ENCODE results near the gene PRLR. TPM values are rescaled to one million over a fixed set of nuclear protein-coding genes. Genes with fewer than 3 reads are reported as not detected.
"Not testable (repeated sequence)": the region's sequence is repeated elsewhere in the genome, so short reads cannot be mapped to it uniquely, and the experiment has no call there.

PRLR gene
- total RNA-seq, 2 experiments from 2014 or later, result 0.03 TPM; not detected in 1

- Histone ChIP-seq H3K27me3 (ENCODE audit: control insufficient read depth in 1 of 2, insufficient read depth in 2 of 2, low read length in 2 of 2) (peaks cover 0 to 4% of the 10 kb centered on the region in 2 experiments), H3K36me3 (ENCODE audit: insufficient read depth, low read length) (no peaks in the 10 kb centered on the region), H3K4me1 (ENCODE audit: insufficient read depth, low read length) (no peaks in the 10 kb centered on the region), H3K4me3 (ENCODE audit: low read length) (no peak overlapping the region), H3K9me3 (ENCODE audit: control insufficient read depth in 1 of 2, insufficient read depth in 1 of 2, low read length in 2 of 2) (no peaks in the 10 kb centered on the region), H3K27ac (ENCODE audit: low read depth in 1 of 2, low read length in 2 of 2) (no peak overlapping the region)
- no peak overlapping the region for H3K27ac Mint-ChIP-seq
- H3K36me3 Mint-ChIP-seq (ENCODE audit: low read depth), result no peaks in the 10 kb centered on the region
- TF ChIP-seq CTCF (IDR thresholded peaks at IDR 0.05), result no peak
- H3K27me3 Mint-ChIP-seq, result peaks cover 58% of the 10 kb centered on the region
- CTCF ChIA-PET, result no interaction called here
- intact Hi-C loops (cut with DNase I, micrococcal nuclease), result no loop called here
- ATAC-seq (ENCODE audit: poor library complexity) (no peak), DNase-seq (no peak)
- no peaks in the 10 kb centered on the region for H3K4me1 Mint-ChIP-seq (ENCODE audit: low read depth)
- POLR2A ChIA-PET, result no interaction called here
- H3K9me3 Mint-ChIP-seq, result no peaks in the 10 kb centered on the region
- no peak overlapping the region for H3K4me3 Mint-ChIP-seq
Measured at GRCh38 chr5:35115920-35116319, 114.4 kb downstream of the PRLR start.

- Mint-ChIP-seq H3K4me1 (ENCODE audit: low read depth) (no peaks in the 10 kb centered on the region), H3K27ac (no peak overlapping the region), H3K4me3 (no peak overlapping the region), H3K9me3 (no peaks in the 10 kb centered on the region), H3K36me3 (ENCODE audit: low read depth) (no peaks in the 10 kb centered on the region), H3K27me3 (peaks cover 49% of the 10 kb centered on the region)
- Histone ChIP-seq H3K4me1 (ENCODE audit: insufficient read depth, low read length) (no peaks in the 10 kb centered on the region), H3K9me3 (ENCODE audit: control insufficient read depth in 1 of 2, insufficient read depth in 1 of 2, low read length in 2 of 2) (no peaks in the 10 kb centered on the region), H3K4me3 (ENCODE audit: low read length) (no peak overlapping the region), H3K27me3 (ENCODE audit: control insufficient read depth in 1 of 2, insufficient read depth in 2 of 2, low read length in 2 of 2) (peaks cover 0 to 4% of the 10 kb centered on the region in 2 experiments), H3K27ac (ENCODE audit: low read depth in 1 of 2, low read length in 2 of 2) (no peak overlapping the region), H3K36me3 (ENCODE audit: insufficient read depth, low read length) (no peaks in the 10 kb centered on the region)
- intact Hi-C loops (cut with DNase I, micrococcal nuclease), result no loop called here
- ChIA-PET POLR2A (no interaction called here), CTCF (no interaction called here)
- no peak for TF ChIP-seq CTCF (IDR thresholded peaks at IDR 0.05)
- no peak for DNase-seq
- ATAC-seq (ENCODE audit: poor library complexity), result no peak
Measured at GRCh38 chr5:35114698-35115097, 115.6 kb downstream of the PRLR start.

- DNase-seq (no peak), ATAC-seq (ENCODE audit: poor library complexity) (no peak)
- Histone ChIP-seq H3K4me1 (ENCODE audit: insufficient read depth, low read length) (no peaks in the 10 kb centered on the region), H3K36me3 (ENCODE audit: insufficient read depth, low read length) (no peaks in the 10 kb centered on the region), H3K4me3 (ENCODE audit: low read length) (no peak overlapping the region), H3K27ac (ENCODE audit: low read depth in 1 of 2, low read length in 2 of 2) (no peak overlapping the region), H3K27me3 (ENCODE audit: control insufficient read depth in 1 of 2, insufficient read depth in 2 of 2, low read length in 2 of 2) (peaks cover 0 to 4% of the 10 kb centered on the region in 2 experiments), H3K9me3 (ENCODE audit: control insufficient read depth in 1 of 2, insufficient read depth in 1 of 2, low read length in 2 of 2) (no peaks in the 10 kb centered on the region)
- no peak overlapping the region for H3K4me3 Mint-ChIP-seq
- H3K9me3 Mint-ChIP-seq, result peaks cover 2% of the 10 kb centered on the region
- H3K27me3 Mint-ChIP-seq, result peaks cover 34% of the 10 kb centered on the region
- intact Hi-C loops (cut with DNase I, micrococcal nuclease), result no loop called here
- H3K36me3 Mint-ChIP-seq (ENCODE audit: low read depth), result no peaks in the 10 kb centered on the region
- no peak for TF ChIP-seq CTCF (IDR thresholded peaks at IDR 0.05)
- POLR2A ChIA-PET, result no interaction called here
- CTCF ChIA-PET, result no interaction called here
- H3K4me1 Mint-ChIP-seq (ENCODE audit: low read depth), result no peaks in the 10 kb centered on the region
- H3K27ac Mint-ChIP-seq, result no peak overlapping the region
Measured at GRCh38 chr5:35112300-35112699, 118.0 kb downstream of the PRLR start.

- H3K27me3 ChIP-seq (ENCODE audit: control insufficient read depth in 1 of 2, insufficient read depth in 2 of 2, low read length in 2 of 2); H3K4me1 ChIP-seq (ENCODE audit: insufficient read depth, low read length); H3K27ac Mint-ChIP-seq; H3K4me1 Mint-ChIP-seq (ENCODE audit: low read depth); H3K4me3 Mint-ChIP-seq; intact Hi-C loops (cut with DNase I, micrococcal nuclease); H3K36me3 Mint-ChIP-seq (ENCODE audit: low read depth); H3K4me3 ChIP-seq (ENCODE audit: low read length); CTCF ChIA-PET; H3K9me3 ChIP-seq (ENCODE audit: control insufficient read depth in 1 of 2, insufficient read depth in 1 of 2, low read length in 2 of 2); DNase-seq; H3K27ac ChIP-seq (ENCODE audit: low read depth in 1 of 2, low read length in 2 of 2); H3K9me3 Mint-ChIP-seq; ATAC-seq (ENCODE audit: poor library complexity); H3K36me3 ChIP-seq (ENCODE audit: insufficient read depth, low read length): not testable (repeated sequence)
- peaks cover 47% of the 10 kb centered on the region for H3K27me3 Mint-ChIP-seq
- POLR2A ChIA-PET, result interaction anchor here (0.7 kb wide), 1 partner anchor 228 kb away, joined by 3 read pairs; no protein-coding TSS in a partner anchor
Measured at GRCh38 chr5:35104550-35104949, 125.7 kb downstream of the PRLR start.
